Measurements from ENCODE around the gene LRRD1.
"Not testable (repeated sequence)": the region's sequence is repeated elsewhere in the genome, so short reads cannot be mapped to it uniquely, and the experiment has no call there.

Gene LRRD1

DNA sequence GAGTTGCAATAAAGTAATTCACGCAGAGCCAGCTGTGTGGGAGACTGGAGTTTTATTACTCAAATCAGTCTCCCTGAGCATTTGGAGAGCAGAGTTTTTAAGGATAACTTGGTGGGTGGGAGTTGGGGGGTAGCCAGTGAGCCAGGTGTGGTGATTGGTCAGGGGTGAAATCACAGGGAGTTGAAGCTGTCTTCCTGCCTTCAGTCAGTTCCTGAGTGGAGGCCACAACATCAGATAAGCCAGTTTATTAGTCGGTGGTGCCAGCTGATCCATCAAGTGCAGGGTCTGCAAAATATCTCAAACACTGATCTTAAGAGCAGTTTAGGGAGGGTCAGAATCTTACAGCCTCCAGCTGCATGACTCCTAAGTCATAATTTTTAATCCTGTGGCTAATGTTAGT, 41.4 kb downstream of the LRRD1 start:
- no peak for DNase-seq

DNA sequence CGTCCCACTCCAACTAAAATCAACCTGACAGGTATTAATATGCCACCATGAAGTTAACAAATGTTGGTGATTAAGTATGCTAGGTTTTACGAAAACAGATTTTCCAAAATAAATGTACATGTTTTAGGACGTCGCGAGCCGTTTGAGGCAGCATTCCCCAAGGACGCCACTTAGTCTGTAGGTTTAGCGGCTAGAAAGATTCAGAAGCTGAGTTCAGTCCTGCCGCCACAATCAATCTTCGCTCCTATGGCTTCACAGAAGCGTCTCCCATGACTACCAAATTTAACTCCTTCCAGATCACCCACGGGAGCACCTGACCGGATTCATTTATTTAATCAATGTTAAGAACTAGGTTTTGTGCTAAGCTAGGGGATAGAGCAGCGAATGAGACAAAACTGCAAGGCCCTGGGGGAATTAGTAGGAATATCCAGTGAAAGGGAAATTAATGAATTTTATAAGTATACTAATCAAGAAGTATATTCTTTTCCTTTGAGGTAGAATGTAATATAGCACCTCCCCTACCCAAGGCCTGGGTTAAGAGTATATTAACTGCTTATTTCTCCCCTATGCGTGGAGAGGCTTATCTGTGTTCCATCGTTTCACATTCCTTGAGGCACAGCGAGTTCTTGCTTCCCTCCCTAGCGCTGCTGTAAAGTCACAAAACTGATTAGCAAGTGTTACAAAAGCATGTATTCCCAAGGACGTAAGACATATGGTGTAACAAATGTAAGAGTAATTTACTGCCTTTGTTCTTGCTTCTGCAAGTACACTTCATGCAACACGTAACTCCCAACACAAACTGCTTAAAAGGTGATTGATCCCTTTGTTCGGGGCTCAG, 43.7 kb downstream of the LRRD1 start:
- no peak for DNase-seq

DNA sequence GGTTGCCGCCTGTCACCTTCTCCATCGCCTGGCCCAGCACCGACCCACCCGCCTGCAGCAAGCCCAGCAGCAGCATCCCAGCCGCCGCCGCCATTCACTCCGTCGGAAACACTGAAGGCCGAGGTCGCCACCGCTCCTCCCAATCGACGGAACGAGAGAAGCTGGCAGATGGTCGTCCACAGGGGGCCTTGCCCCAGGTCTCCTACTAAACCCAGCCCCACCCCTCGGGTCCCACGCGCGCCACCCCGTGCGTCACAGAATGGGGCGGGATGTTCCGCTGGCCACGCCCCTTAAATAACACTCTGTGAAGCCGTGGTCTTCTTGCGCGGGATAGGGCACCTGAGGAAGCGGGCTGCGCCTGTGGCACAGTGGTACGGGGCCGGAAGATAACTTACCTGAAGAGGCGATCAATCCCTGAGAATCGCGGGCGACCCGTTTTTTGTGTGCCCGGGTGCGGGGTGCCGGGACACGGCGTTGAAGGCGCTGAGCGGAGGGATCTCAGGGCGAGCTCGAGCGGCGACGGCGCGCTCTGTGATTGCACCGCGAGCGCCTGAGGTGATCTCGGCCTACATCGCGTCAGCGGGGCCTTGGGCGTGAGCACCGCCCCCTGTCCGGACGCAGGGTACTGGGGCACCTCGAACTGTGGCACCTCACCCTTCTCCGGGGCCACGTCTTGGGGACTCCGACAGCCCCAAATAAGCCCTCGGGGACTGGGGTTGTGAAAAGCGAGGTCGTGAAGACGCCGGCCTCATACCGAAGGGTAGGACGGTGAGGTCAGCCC, 44.5 kb downstream of the LRRD1 start, which contains the start of gene CYP51A1:
CYP51A1 (minus strand) TSS at position 207 of the 781 bp plus-strand sequence; CDS start at position 94, 113 bp downstream.
- DNase-seq = peak; percentile 94

DNA sequence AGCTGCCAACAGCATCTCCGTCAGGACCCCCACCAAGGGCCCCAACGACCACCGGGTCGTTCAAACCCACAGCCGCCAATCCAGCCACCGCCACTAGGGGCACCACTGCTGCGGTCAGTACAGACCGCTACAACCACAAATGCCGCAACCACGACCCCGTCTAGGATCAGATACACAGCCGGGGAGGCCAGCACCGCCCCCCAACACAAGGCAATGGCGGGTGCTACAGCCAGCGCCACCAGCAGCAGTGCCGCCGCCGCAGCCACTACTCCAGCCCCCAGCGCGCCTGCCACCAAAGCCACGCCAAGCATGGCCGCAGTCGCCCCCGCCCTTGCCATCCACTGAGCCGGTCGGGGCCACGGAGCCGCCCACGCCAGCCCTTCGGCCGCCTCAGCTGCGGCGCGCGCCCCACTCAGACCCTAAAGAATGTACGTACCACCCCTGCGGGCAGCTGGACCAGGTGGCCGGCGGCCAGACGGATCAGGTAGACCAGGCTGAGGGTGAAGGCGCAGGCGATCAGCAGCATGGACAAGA, 45.1 kb downstream of the LRRD1 start:
- peak; percentile 33 for DNase-seq

DNA sequence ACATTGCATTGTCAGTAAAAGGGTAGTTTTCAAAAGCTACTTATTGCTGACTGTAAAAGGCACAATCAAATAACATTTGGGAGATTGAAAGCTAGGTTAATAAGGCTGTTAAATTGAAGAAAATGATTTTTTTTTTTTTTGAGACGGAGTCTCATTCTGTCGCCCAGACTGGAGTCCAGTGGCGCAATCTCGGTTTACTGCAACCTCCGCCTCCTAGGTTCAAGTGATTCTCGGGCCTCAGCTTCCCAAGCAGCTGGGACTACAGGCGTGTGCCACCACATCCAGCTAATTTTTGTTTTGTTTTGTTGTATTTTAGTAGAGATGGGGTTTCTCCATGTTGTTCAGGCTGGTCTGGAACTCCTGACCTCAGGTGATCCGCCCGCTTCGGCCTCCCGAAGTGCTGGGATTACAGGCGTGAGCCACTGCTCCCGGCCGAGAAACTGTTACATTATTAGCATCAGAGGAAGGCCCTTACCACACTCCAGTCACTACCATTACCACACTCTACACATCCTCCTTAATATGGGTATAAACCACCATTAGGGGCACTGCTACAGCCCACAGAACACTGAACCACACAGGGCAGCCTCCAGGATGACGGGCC, 45.7 kb downstream of the LRRD1 start:
- DNase-seq = no peak

DNA sequence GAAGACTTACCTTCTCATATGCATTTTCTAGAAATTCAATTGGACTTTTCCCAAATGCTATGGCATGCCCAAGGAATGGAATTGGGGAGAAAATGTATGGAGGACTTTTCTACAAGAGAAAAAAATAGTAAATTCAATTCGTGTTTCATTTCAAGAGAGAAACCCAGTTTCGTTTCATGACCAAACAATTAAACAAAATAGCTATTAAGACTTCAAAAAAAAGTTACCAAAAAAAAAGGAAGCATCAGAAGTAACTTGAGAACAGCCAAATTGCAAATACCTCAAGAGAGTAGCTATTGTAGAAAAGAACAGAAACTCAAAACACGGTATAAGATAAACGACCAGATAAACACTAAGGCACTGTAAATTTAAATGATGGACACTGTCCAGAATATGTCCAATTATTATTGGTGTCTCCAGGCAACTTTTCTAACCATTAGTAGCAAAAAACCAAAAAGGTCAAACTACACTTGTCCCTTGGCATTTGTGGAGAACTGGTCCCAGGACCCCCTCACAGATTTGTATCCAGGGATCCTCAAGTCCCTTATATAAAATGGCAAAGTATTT, 47.1 kb downstream of the LRRD1 start:
- DNase-seq = no peak

DNA sequence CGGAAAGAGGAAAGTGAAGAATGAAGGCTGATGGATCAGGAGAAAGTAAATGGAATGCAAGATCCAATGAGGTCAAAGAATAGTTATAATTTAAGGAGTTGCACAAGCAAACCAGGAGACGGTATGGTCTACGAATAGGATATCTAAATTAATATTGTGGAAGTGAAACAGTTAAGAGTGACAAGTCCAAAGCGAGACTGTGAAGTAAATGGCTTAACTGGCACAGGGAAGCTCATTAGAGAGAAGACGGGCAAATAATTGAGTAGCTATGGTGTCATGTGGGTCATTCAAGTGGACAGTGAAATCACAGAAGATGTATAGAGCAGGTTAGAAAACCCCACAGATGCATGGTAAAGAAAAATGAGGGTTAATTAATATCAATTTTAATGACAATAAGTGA, 47.8 kb downstream of the LRRD1 start:
- DNase-seq = no peak

DNA sequence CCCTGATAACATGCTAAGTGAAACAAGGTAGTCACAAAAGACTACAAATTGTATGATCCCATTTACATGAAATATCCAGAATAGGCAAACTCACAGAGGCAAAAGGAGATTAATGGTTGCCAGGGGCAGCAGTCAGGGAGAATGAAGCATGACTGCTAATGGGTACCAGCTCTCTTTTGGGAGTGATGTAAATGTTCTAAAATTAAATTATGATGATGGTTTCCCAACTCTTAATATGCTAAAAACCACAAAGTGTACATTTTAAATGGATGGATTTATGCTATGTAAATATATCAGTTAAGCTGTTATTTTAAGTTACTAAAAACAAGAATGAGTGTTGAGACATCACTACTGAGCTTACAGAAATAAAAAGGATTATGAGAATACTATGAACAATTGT, 57.3 kb downstream of the LRRD1 start:
- DNase-seq = no peak

DNA sequence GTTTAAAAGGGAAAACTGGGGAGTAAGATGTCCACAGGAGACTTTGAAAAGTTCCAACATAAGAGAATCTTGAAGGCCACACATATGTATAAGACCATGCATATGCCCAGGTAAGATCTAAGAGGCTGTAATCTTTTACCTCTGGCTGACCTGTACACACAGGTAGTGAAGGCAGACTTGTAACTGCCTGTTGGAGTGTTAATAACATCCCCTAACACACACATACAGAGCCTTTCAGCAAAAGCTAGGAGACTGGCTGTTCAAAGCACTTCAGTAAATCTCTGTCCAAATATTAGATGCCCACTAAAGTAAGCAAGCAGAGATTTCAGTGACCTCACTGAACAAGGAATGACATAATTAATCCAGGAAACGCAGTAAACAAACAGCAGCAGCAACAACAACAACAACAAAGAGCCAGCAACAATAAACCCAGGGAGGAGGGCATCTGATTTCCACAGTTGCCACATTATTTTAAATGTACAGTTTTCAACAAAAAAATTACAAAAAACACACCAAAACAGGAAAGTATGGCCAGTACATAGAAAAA, 59.7 kb downstream of the LRRD1 start:
- DNase-seq = no peak

DNA sequence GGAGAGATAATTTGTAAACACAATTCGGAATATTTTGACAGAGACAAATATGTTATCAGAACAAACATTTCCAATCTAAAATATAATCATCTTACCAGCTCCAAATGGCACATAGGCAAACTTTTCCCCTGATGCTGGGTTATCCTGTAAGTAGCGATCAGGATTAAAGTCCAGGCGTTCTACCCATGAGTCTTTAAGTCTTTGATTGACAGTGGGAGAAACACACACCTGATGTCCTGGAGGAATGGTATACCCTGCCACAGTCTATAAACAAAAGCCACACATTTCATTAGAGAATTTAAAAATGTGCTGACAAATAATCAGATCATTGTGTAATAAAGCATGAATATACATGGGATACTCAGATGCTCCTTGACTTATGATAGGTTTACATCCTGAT, 62.0 kb downstream of the LRRD1 start:
- DNase-seq = no peak

DNA sequence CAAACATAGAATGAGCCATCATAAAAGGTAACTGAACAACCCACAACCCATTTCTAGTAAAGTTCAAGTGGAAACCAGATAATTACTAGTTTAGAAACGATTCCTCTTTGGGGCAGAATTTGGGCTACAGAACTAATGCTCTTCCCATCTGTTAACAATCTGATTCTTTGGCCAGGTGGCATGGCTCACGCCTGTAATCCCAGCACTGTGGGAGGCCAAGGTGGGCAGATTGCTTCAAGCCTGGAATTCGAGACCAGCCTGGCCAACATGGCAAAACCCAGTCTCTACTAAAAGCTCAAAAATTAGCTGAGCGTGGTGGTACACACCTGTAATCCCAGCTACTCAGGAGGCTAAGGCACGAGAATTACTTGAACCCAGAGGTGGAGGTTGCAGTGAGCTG, 63.1 kb downstream of the LRRD1 start:
- no peak for DNase-seq

DNA sequence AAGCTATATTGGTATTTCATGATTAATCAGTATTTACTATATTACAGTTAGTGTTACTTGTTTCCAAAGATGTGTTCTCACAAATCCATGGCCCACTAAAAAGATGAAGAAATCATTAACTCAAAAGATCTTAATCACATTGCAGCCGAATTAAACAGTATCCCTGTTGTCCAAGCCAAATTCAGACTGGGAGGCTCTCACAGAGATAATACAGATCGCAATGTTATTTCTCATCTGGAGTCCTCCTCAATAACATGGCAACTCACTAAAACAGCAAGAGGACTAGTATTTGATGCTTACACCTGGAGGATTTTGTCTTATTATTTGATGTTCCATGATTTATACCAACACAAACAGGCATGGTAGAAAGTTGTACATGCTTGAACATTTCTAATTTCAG, 68.1 kb downstream of the LRRD1 start:
- DNase-seq = no peak

DNA sequence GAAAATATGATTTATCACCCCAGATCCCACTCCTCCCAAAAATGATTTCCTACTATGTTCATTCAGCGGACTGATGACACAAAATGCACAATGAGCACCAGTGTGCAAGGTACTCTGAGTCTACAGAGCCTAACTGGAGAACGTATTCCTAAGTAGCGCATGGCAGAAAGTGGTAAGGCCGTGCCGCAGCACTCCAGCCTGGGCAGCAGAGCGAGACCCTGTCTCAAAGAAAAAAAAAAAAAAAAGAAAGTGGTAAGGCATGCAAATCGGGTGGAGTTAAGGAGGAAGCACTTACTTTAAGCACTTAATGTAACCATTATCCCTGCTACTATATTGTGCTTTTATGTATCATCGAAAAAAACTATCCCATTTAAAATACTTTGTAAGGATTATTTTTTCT, 70.1 kb downstream of the LRRD1 start:
- DNase-seq = no peak

DNA sequence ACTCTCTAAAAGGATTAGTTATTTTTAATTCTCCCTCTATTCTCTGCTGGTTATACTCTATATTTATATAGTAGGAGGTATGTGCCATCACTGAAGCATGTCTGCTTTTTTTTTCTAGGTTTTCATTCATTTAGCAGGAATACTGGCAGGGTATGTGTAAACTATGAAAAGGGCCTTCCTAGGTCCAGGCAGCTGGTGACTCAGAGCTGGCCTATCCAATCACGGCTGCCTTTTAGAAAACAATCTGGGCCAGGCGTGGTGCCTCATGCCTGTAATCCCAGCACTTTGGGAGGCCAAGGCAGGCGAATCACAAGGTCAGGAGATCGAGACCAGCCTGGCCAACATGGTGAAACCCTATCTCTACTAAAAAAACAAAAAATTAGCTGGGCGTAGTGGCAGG, 76.1 kb downstream of the LRRD1 start:
- DNase-seq = not testable (repeated sequence)

DNA sequence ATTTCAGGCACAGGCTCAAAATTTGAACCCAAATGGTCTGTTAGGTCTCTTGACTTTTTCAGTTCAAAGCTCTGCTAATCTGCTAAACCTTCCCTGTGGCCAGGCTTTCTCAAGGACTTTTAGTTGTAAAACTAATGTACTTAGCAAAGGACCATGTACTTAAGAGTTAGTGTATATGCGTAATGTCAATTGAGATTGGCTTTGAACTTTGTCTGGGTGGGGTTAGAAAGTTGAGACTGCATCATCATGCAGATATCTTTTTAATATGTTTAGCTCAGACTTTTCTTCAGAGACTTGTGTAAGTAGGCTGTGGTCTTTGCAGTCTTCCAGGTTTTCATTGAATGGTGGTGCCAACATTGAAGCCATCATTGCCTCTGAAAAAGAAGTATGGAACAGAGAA, 78.4 kb downstream of the LRRD1 start:
- DNase-seq = no peak

DNA sequence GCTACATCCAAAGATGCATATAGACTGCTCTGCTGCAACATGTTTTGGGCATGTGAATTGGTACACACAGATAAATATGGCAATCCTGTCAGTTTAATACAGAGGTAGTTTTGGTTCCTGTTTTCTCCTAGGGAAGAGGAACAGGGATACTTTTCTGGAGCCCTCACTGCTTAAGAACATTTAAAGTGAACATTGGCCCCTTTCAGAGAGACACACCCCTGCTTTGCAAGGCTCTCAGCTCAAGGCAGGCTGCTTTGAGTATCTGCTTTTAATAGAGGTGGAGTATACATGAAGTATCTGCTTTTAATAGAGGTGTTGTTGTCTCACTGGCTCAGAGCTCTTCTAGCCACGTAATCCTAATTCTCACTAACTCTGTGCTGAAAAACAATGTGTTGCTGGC, 83.6 kb downstream of the LRRD1 start:
- DNase-seq = no peak

Data from activated T-cell treated with anti-CD3 and anti-CD28 coated beads for 4 hours (primary cell).